NCI-H345 treated with DMSO at 0.1 percent for 48 hours (cell line): ENCODE results near the gene C9orf85.
"Not testable (repeated sequence)": the region's sequence is repeated elsewhere in the genome, so short reads cannot be mapped to it uniquely, and the experiment has no call there.

Experiments used
- DNase-seq: peaks from one replicate; lab custom pipeline; 2025; ENCODE audit not compliant: unreplicated experiment; lab: John Stamatoyannopoulos, UW

The C9orf85 gene

GRCh38 chr9:71937898-71938297, 26.5 kb downstream of the C9orf85 start:
- DNase-seq = no peak

- no peak for DNase-seq
Measured at GRCh38 chr9:71941060-71941568, 29.7 kb downstream of the C9orf85 start.

GRCh38 chr9:71941998-71942567, 30.6 kb downstream of the C9orf85 start:
- no peak for DNase-seq

- DNase-seq = no peak
Measured at GRCh38 chr9:71944754-71945375, 33.4 kb downstream of the C9orf85 start.

GRCh38 chr9:71954652-71955051, 43.2 kb downstream of the C9orf85 start:
- not testable (repeated sequence) for DNase-seq

GRCh38 chr9:71955300-71955915, 44.0 kb downstream of the C9orf85 start:
- no peak for DNase-seq

GRCh38 chr9:71962328-71962727, 50.9 kb downstream of the C9orf85 start:
- no peak for DNase-seq

GRCh38 chr9:71963471-71963996, 52.1 kb downstream of the C9orf85 start:
- not testable (repeated sequence) for DNase-seq

GRCh38 chr9:71965403-71965802, 54.0 kb downstream of the C9orf85 start:
- no peak for DNase-seq

- DNase-seq = no peak
Measured at GRCh38 chr9:71966601-71967000, 55.2 kb downstream of the C9orf85 start.

- DNase-seq = no peak
Measured at GRCh38 chr9:71968541-71969090, 57.2 kb downstream of the C9orf85 start.

GRCh38 chr9:71975833-71976232, 64.4 kb downstream of the C9orf85 start:
- no peak for DNase-seq

GRCh38 chr9:71977003-71977402, 65.6 kb downstream of the C9orf85 start:
- DNase-seq = no peak

- no peak for DNase-seq
Measured at GRCh38 chr9:71980266-71981190, 69.1 kb downstream of the C9orf85 start.

- DNase-seq = no peak
Measured at GRCh38 chr9:71981944-71982343, 70.5 kb downstream of the C9orf85 start.

- DNase-seq = no peak
Measured at GRCh38 chr9:71984403-71984802, 73.0 kb downstream of the C9orf85 start.

- no peak for DNase-seq
Measured at GRCh38 chr9:71984831-71985281, 73.4 kb downstream of the C9orf85 start.

GRCh38 chr9:71985297-71985911, 74.0 kb downstream of the C9orf85 start:
- DNase-seq = no peak

- no peak for DNase-seq
Measured at GRCh38 chr9:71986900-71987299, 75.5 kb downstream of the C9orf85 start.
